ENCODE measurements around the gene PTPN2.
A peak's percentile ranks its signal among the peaks of the same experiment; 100 is the strongest.

The PTPN2 gene

DNA sequence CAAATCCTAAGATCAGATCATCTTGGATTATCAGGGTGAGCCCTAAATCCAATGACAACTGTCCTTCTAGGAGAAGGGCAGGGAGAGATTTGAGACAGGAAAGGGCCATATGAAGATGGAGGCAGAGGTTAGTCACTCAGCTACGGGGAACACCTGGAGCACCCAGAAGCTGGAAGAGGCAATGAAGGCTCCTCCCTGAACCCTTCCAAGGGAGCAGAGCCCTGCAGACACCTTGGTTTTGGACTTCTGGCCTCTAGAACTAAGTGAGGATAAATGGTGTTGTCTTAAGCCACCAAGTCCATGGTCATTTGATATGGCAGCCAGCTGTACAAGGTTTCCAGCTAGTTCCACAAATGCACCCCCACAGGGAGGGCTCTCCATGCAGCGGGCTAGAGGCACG lies 6.9 kb upstream of the PTPN2 start:
- H3K36me3 ChIP-seq (ENCODE audit: control insufficient read depth, insufficient read depth, low read length) = no peaks in the 10 kb centered on the region
- TF ChIP-seq, protein P1, sequence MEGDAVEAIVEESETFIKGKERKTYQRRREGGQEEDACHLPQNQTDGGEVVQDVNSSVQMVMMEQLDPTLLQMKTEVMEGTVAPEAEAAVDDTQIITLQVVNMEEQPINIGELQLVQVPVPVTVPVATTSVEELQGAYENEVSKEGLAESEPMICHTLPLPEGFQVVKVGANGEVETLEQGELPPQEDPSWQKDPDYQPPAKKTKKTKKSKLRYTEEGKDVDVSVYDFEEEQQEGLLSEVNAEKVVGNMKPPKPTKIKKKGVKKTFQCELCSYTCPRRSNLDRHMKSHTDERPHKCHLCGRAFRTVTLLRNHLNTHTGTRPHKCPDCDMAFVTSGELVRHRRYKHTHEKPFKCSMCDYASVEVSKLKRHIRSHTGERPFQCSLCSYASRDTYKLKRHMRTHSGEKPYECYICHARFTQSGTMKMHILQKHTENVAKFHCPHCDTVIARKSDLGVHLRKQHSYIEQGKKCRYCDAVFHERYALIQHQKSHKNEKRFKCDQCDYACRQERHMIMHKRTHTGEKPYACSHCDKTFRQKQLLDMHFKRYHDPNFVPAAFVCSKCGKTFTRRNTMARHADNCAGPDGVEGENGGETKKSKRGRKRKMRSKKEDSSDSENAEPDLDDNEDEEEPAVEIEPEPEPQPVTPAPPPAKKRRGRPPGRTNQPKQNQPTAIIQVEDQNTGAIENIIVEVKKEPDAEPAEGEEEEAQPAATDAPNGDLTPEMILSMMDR (IDR thresholded peaks at IDR 0.05; ENCODE audit: insufficient read depth, low read length, poor library complexity, severe bottlenecking) = no peak
- no peak overlapping the region for H3K4me3 ChIP-seq (replicated peaks; ENCODE audit: low read depth, low read length)
- DNase-seq (ENCODE audit: extremely low read depth, insufficient read length) = no peak
- no peaks in the 10 kb centered on the region for H3K27me3 ChIP-seq (replicated peaks; ENCODE audit: control insufficient read depth, insufficient read depth, low read length)

DNA sequence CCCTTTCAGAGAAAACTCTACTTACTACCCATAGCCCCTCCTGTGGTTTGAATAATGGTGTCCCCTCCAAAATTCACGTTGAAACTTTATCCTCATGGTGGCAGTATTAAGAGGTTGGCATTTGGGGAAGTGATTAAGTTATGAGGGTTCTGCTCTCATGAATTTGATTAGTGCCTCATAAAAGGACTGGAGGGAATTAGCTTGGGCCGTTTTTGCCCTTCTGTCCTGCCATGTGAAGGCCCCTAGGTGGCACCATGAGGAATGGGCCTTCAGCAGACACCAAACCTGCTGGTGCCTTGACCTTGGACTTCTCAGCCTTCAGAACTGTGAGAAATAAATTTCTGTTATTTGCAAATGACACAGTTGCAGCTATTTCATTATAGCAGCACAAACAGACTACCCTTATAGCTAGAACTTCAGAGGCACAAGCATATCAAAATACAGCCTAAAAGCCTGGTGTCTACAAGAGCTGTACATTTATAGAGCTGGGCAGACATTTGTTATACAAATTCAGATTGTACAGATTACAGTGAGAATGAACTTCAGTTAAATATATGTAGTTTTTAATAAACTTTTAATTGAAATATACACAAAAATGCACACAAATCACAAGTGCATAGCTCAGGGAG lies 2.6 kb upstream of the PTPN2 start:
- TF ChIP-seq, protein P1 (IDR thresholded peaks at IDR 0.05; ENCODE audit: insufficient read depth, low read length, poor library complexity, severe bottlenecking) = peak; percentile 65
- Histone ChIP-seq H3K4me3 (replicated peaks; ENCODE audit: low read depth, low read length) (no peak overlapping the region), H3K36me3 (ENCODE audit: control insufficient read depth, insufficient read depth, low read length) (no peaks in the 10 kb centered on the region), H3K27me3 (replicated peaks; ENCODE audit: control insufficient read depth, insufficient read depth, low read length) (no peaks in the 10 kb centered on the region)
- no peak for DNase-seq (ENCODE audit: extremely low read depth, insufficient read length)

DNA sequence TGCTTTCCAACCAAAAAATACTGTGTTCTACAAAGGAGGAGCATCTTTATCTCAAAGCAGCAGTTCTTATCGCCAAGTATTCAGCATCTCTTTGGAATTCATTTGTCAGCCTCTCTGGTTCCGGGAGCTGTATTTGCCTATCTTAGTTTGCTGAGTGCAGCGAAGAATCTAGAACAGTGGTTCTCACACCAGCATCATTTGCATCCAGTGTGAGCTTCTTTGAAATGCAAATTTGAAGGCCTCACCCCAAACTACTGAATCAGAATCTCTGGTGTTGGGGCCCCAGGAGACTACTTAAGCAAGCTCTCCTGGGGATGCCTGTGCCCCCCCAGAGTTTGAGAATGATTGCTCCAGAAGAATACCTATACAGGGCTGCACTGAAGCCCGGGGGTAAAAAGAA lies 1.5 kb upstream of the PTPN2 start:
- no peaks in the 10 kb centered on the region for H3K27me3 ChIP-seq (replicated peaks; ENCODE audit: control insufficient read depth, insufficient read depth, low read length)
- no peaks in the 10 kb centered on the region for H3K36me3 ChIP-seq (ENCODE audit: control insufficient read depth, insufficient read depth, low read length)
- TF ChIP-seq, protein P1 (IDR thresholded peaks at IDR 0.05; ENCODE audit: insufficient read depth, low read length, poor library complexity, severe bottlenecking) = no peak
- no peak overlapping the region; the same call in 1 of the 2 replicates for H3K4me3 ChIP-seq (replicated peaks; ENCODE audit: low read depth, low read length)
- DNase-seq (ENCODE audit: extremely low read depth, insufficient read length) = peak; percentile 64

DNA sequence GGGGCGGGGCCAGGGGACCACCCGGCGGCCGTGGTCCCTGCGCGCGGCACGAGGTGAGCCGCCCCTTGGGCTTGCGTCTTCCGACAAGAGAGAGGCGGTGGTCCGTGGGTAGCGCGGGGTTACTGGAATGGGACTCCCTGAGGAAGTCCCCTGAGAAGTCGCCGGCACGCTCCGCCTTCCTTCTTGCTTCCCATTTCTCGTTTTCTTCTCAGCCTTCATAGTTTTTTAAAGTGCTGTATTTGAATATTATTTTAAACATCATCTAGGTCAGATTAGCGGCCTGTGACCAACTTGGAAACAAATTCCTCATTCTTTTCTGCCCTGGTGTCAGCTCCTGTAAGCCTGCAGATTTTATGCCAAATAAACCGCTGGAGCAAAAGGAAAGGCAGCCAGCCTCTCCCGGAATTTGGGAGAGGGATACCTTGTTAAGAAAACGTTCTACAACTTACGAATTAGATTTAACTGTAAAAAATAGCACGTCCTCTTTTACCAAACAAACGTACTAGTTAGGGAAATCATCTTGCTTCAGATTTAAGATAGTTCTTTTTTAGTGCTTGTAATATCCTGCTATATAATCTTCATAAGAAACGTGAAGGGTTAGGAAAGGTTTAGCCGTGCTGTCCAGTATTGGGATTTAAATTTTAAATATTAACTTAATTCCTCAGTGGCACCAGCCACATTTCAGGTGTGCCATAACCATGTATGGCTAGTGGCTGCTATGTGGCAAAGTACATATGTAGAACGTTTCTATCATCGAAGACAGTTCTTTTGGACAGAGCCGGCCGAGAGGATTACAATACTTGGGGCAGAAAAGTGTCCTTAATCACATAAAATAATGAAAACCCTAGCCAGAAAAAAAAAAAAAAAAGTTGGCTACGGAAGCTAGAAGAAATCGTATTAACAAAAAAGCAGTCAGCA lies 628 bp upstream of the PTPN2 start:
- Histone ChIP-seq H3K36me3 (ENCODE audit: control insufficient read depth, insufficient read depth, low read length) (no peaks in the 10 kb centered on the region), H3K27me3 (replicated peaks; ENCODE audit: control insufficient read depth, insufficient read depth, low read length) (no peaks in the 10 kb centered on the region), H3K4me3 (replicated peaks; ENCODE audit: low read depth, low read length) (peak overlapping the region; percentile 68)
- TF ChIP-seq, protein P1 (IDR thresholded peaks at IDR 0.05; ENCODE audit: insufficient read depth, low read length, poor library complexity, severe bottlenecking) = no peak
- no peak for DNase-seq (ENCODE audit: extremely low read depth, insufficient read length)

DNA sequence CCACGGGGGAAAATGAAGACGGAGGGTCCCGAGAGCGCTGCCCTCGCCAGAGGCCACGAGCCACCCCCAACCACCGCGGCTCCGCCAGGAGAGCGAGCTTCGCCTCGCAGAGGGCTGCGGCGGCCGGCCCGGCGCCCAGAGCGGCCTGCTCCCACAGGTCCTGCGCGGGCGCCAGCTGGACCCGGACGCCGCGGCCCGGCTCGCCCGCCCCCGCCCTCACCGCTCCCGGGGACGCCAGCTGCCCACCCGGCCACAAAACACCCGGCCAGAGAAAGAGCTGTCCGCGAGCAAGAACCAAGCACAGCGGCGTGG lies 709 bp downstream of the PTPN2 start:
- no peaks in the 10 kb centered on the region for H3K27me3 ChIP-seq (replicated peaks; ENCODE audit: control insufficient read depth, insufficient read depth, low read length)
- TF ChIP-seq, protein P1 (IDR thresholded peaks at IDR 0.05; ENCODE audit: insufficient read depth, low read length, poor library complexity, severe bottlenecking) = no peak
- H3K4me3 ChIP-seq (replicated peaks; ENCODE audit: low read depth, low read length) = peak overlapping the region; percentile 72
- no peaks in the 10 kb centered on the region for H3K36me3 ChIP-seq (ENCODE audit: control insufficient read depth, insufficient read depth, low read length)
- no peak for DNase-seq (ENCODE audit: extremely low read depth, insufficient read length)

Data from GM06990 (cell line).